Endothelial cell of umbilical vein (primary cell): ENCODE results near the gene CSNK1G2. TPM values are rescaled to one million over a fixed set of nuclear protein-coding genes. Genes with fewer than 3 reads are reported as not detected.
A peak's percentile ranks its signal among the peaks of the same experiment; 100 is the strongest.

Experiments used
- BruUV-seq: library from RNA; stranded (reverse); fragments of 400-500 nt; replicated peaks from 2 replicates; lab custom pipeline; 2021; lab: Mats Ljungman, UMichigan
- CTCF ChIA-PET: fragments of 300-600, 350-600 bp; sonication (Branson Sonifier 250); formaldehyde crosslinking; loops from one replicate; lab custom pipeline; 2021; ENCODE audit warnings: antibody characterized with exemption, inconsistent platforms; lab: Charles Lee
- POLR2A ChIA-PET: fragments of 300-600, 350-600 bp; sonication (Branson Sonifier 250); formaldehyde crosslinking; loops from one replicate; lab custom pipeline; 2021; ENCODE audit warnings: antibody characterized with exemption, inconsistent platforms; lab: Charles Lee
- DNase-seq: peaks from one replicate; pipeline ENCODE4 v3.0.0-alpha.2; 2011; ENCODE audit warnings: low read depth, low spot score
- FAIRE-seq: peaks from 2 replicates; lab custom pipeline; 2011; peaks lifted over from hg19 to GRCh38; lab: Jason Lieb, UNC
- H2AFZ ChIP-seq: 2 replicates; pipeline ENCODE4 v1.6.0; 2012; ENCODE audit warnings: low read depth, low read length, control low read depth, inconsistent platforms
- H3K27ac ChIP-seq: 2 replicates; pipeline ENCODE4 v1.5.1; 2011; ENCODE audit warnings: low read depth, mild to moderate bottlenecking, control low read depth, low read length, moderate library complexity; ENCODE audit not compliant: insufficient read depth
- H3K27me3 ChIP-seq, 2 experiments: 2 replicates each; pipeline versions ENCODE4 v1.6.0 to v1.6.1; 2011; ENCODE audit warnings: low read length in 2 of 2, mixed read lengths in 1 of 2; ENCODE audit not compliant: control insufficient read depth in 2 of 2, insufficient read depth in 2 of 2
- H3K36me3 ChIP-seq, 2 experiments: 2 replicates in 1 of 2; 3 replicates in 1 of 2; pipeline ENCODE4 v1.5.1; 2011; ENCODE audit warnings: low read length in 2 of 2, mild to moderate bottlenecking in 1 of 2, moderate library complexity in 1 of 2; ENCODE audit not compliant: control insufficient read depth in 2 of 2, insufficient read depth in 2 of 2; ENCODE audit errors: extremely low read depth in 1 of 2
- H3K4me1 ChIP-seq: 3 replicates; pipeline ENCODE4 v1.5.1; 2011; ENCODE audit warnings: mild to moderate bottlenecking, low read length; ENCODE audit not compliant: control insufficient read depth, insufficient read depth; ENCODE audit errors: extremely low read depth
- H3K4me2 ChIP-seq: 2 replicates; pipeline ENCODE4 v1.6.1; 2011; ENCODE audit warnings: low read length, control low read depth, mixed read lengths; ENCODE audit not compliant: insufficient read depth
- H3K4me3 ChIP-seq, 3 experiments: fragments of 200-600 bp in 1 of 3; sonication (generic), shearing (Covaris generic) in 1 of 3; replicated peaks in 1 of 3; 2 replicates each; pipeline ENCODE4 v1.5.1; 2011 to 2016; ENCODE audit warnings: control low read depth in 3 of 3, low read length in 3 of 3, mild to moderate bottlenecking in 2 of 3, inconsistent platforms in 1 of 3, low read depth in 1 of 3, moderate library complexity in 1 of 3; ENCODE audit not compliant: insufficient read depth in 1 of 3
- H3K79me2 ChIP-seq: 2 replicates; pipeline ENCODE4 v1.6.0; 2012; ENCODE audit warnings: low read length, inconsistent platforms; ENCODE audit not compliant: control insufficient read depth, insufficient read depth
- H3K9ac ChIP-seq: replicated peaks from 2 replicates; pipeline ENCODE3; 2011; ENCODE audit warnings: low read length, control low read depth; ENCODE audit not compliant: insufficient read depth; ENCODE audit errors: extremely low read depth
- H3K9me1 ChIP-seq: replicated peaks from 3 replicates; pipeline ENCODE4 v1.6.0; 2011; ENCODE audit warnings: mild to moderate bottlenecking, low read length; ENCODE audit not compliant: control insufficient read depth, insufficient read depth; ENCODE audit errors: extremely low read depth
- H3K9me3 ChIP-seq: replicated peaks from 2 replicates; pipeline ENCODE4 v1.5.1; 2012; ENCODE audit warnings: low read length, inconsistent platforms; ENCODE audit not compliant: control insufficient read depth, insufficient read depth
- H4K20me1 ChIP-seq: replicated peaks from 2 replicates; pipeline ENCODE3; 2011; ENCODE audit warnings: mild to moderate bottlenecking, low read length; ENCODE audit not compliant: control insufficient read depth, insufficient read depth; ENCODE audit errors: extremely low read depth
- EZH2 ChIP-seq: IDR thresholded peaks from 2 replicates; pipeline ENCODE4 v1.6.1; 2012; ENCODE audit warnings: borderline replicate concordance, low read depth, mild to moderate bottlenecking, moderate library complexity, low read length, inconsistent platforms; ENCODE audit not compliant: severe bottlenecking
- FOS ChIP-seq: IDR thresholded peaks from 2 replicates; pipeline ENCODE4 v1.6.1; 2011; ENCODE audit warnings: mild to moderate bottlenecking, low read length, moderate library complexity, borderline replicate concordance; ENCODE audit not compliant: insufficient read depth
- GATA2 ChIP-seq: IDR thresholded peaks from 2 replicates; pipeline ENCODE4 v1.7.0; 2011; ENCODE audit warnings: low read depth, mild to moderate bottlenecking, moderate library complexity, mixed read lengths, low read length; ENCODE audit not compliant: insufficient read length, insufficient read depth
- JUN ChIP-seq: IDR thresholded peaks from 2 replicates; pipeline ENCODE4 v1.6.1; 2011; ENCODE audit warnings: borderline replicate concordance, low read depth; ENCODE audit not compliant: insufficient read length, insufficient read depth
- MYC ChIP-seq: IDR thresholded peaks from one replicate; pipeline ENCODE4 v1.6.1; 2011; ENCODE audit warnings: mild to moderate bottlenecking, low read depth, low read length
- POLR2A ChIP-seq: IDR thresholded peaks from 2 replicates; pipeline ENCODE4 v1.6.1; 2012; ENCODE audit warnings: low read depth, mild to moderate bottlenecking, control low read depth, low read length
- POLR2AphosphoS5 ChIP-seq: IDR thresholded peaks from 2 replicates; pipeline ENCODE4 v1.6.1; 2012; ENCODE audit warnings: low read depth, mild to moderate bottlenecking, control low read depth, low read length, moderate library complexity; ENCODE audit not compliant: insufficient read depth
- dilution Hi-C: fragments of 300-500 bp; cut with MboI; formaldehyde crosslinking; loops from one replicate; pipeline ENCODE4 v1.15.0; 2019; ENCODE audit warnings: low sequenced_read_pairs; ENCODE audit not compliant: extremely low pct_ligation_motif_present
- intact Hi-C: fragments of 100-400 bp; cut with micrococcal nuclease; formaldehyde crosslinking; loops from one replicate; pipeline ENCODE4 v1.10.0; 2022
- polyA plus RNA-seq, 4 experiments: library from polyadenylated mRNA; depleted of rRNA in 3 of 4; stranded (reverse) in 3 of 4; unstranded in 1 of 4; fragments of >200 nt; gene quantifications; 2 replicates each; pipeline versions ENCODE4 v1.2.1 to v1.2.3, GENCODE V29; 2011 to 2012; ENCODE audit warnings: missing spikeins in 1 of 4
- total RNA-seq: library from RNA; stranded (reverse); gene quantifications from 2 replicates; pipeline ENCODE4 v1.2.3, GENCODE V29; 2021
- TF ChIP-seq, protein P1 (sequence below): IDR thresholded peaks from 2 replicates; pipeline ENCODE4 v1.6.1; 2011; ENCODE audit not compliant: insufficient read depth, insufficient read length
- TF ChIP-seq, protein P2 (sequence below), 2 donors: IDR thresholded peaks; 1 replicate in 1 of 2; 2 replicates in 1 of 2; pipeline ENCODE4 v1.5.1; 2011; ENCODE audit warnings: low read length in 2 of 2, mild to moderate bottlenecking in 2 of 2, moderate library complexity in 2 of 2, control low read depth in 1 of 2, inconsistent platforms in 1 of 2, low read depth in 1 of 2; ENCODE audit not compliant: insufficient read depth in 1 of 2; ENCODE audit errors: extremely low read depth in 1 of 2

Gene CSNK1G2
- total and polyA plus RNA-seq, 2 donors (not counting 3 experiments of a cell fraction or from before 2014, with no cell fraction given), result 96.6 to 110 TPM

DNA sequence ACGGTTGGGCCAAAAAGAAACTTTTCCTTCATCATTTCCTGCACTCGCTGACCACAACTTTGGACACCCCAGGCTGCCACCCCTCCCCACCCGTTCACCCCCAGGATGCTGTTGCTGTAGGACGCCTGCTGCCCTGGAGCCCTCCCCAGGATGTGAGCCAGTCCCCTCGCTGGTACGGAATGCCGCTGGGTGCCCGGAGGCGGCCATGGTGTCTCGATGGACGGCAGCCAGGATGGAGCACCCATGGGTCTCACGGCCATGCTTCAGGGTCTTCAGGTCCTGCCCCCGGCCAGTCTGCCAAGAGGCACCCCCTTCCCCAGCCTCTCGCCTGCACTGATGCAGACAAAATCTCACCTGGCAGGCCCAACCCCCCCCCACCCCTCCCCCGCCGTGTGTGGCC is 15.4 kb upstream of the CSNK1G2 start:
- H3K9me3 ChIP-seq, result no peaks in the 10 kb centered on the region
- FAIRE-seq, result no peak
- BruUV-seq, result TSS peak; percentile 71
- TF ChIP-seq, protein P1, sequence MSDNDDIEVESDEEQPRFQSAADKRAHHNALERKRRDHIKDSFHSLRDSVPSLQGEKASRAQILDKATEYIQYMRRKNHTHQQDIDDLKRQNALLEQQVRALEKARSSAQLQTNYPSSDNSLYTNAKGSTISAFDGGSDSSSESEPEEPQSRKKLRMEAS, result no peak
- TF ChIP-seq FOS (no peak), POLR2A (no peak), MYC (no peak), JUN (no peak), POLR2AphosphoS5 (no peak), EZH2 (no peak), GATA2 (no peak)
- TF ChIP-seq, protein P2, sequence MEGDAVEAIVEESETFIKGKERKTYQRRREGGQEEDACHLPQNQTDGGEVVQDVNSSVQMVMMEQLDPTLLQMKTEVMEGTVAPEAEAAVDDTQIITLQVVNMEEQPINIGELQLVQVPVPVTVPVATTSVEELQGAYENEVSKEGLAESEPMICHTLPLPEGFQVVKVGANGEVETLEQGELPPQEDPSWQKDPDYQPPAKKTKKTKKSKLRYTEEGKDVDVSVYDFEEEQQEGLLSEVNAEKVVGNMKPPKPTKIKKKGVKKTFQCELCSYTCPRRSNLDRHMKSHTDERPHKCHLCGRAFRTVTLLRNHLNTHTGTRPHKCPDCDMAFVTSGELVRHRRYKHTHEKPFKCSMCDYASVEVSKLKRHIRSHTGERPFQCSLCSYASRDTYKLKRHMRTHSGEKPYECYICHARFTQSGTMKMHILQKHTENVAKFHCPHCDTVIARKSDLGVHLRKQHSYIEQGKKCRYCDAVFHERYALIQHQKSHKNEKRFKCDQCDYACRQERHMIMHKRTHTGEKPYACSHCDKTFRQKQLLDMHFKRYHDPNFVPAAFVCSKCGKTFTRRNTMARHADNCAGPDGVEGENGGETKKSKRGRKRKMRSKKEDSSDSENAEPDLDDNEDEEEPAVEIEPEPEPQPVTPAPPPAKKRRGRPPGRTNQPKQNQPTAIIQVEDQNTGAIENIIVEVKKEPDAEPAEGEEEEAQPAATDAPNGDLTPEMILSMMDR (IDR thresholded peaks at IDR 0.05; ENCODE audit: extremely low read depth in 1 of 2, insufficient read depth in 1 of 2, low read depth in 1 of 2, low read length in 2 of 2), result no peak
- no peak overlapping the region for H3K4me2 ChIP-seq
- CTCF ChIA-PET, result no interaction called here
- H3K79me2 ChIP-seq, result no peaks in the 10 kb centered on the region
- no peaks in the 10 kb centered on the region for H3K27me3 ChIP-seq
- H3K27ac ChIP-seq, result no peak overlapping the region
- H3K4me3 ChIP-seq, result no peak overlapping the region
- H4K20me1 ChIP-seq, result no peaks in the 10 kb centered on the region
- intact Hi-C loops, result no loop called here
- dilution Hi-C loops, result no loop called here
- POLR2A ChIA-PET, result no interaction called here
- peaks cover 4% of the 10 kb centered on the region for H3K4me1 ChIP-seq
- no peak for DNase-seq
- no peak overlapping the region for H3K9ac ChIP-seq
- H2AFZ ChIP-seq, result no peak overlapping the region
- no peaks in the 10 kb centered on the region for H3K9me1 ChIP-seq
- peaks cover 0 to 21% of the 10 kb centered on the region in 2 experiments for H3K36me3 ChIP-seq
